ENCODE measurements around the gene SLC19A1.

SLC19A1 gene

DNA sequence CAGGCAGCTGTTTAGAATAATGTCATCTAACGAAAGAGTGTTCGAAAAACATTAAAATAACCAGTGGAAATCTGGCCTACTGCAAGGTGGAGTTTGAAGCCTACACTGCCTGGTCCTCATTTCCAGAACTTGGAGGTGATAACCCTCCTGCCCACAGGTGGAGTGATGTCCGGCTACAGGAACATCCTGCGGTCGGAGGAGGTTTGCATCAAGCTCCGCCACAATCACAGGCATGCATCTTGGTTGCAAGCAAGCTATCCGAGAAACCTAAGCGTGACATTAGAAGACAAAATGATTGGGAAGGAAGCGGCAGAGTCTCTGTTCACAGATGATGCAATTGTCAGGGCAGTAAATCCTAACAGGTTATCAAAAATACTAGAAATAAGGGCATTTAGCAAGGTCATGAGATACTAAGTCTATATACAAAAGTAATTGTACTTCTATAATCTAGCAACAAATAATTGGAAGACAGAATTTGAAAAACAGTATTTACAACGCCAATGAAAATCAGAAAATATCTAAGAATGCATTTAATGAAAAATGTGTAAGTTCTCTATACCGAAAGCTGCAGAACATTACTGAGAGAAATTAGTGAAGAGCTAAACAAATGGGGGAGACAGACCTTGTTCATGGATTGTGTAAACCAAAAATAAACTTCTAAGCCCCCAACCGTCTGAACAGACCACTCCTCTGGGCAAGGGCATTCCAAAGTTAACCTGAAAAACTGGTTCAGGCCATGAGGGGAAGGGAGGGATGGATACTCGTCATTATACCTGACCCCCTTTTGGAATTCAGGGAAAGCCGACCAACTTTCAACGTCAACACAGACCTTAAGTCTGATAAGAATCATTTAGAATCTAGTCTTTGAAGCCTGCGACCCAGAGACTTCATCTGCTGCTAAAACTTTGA lies 4.7 kb upstream of the SLC19A1 start:
- no peaks in the 10 kb centered on the region for H3K36me3 ChIP-seq
- intact Hi-C loops (cut with DNase I; ENCODE audit: low total_unique reads): no loop called here

DNA sequence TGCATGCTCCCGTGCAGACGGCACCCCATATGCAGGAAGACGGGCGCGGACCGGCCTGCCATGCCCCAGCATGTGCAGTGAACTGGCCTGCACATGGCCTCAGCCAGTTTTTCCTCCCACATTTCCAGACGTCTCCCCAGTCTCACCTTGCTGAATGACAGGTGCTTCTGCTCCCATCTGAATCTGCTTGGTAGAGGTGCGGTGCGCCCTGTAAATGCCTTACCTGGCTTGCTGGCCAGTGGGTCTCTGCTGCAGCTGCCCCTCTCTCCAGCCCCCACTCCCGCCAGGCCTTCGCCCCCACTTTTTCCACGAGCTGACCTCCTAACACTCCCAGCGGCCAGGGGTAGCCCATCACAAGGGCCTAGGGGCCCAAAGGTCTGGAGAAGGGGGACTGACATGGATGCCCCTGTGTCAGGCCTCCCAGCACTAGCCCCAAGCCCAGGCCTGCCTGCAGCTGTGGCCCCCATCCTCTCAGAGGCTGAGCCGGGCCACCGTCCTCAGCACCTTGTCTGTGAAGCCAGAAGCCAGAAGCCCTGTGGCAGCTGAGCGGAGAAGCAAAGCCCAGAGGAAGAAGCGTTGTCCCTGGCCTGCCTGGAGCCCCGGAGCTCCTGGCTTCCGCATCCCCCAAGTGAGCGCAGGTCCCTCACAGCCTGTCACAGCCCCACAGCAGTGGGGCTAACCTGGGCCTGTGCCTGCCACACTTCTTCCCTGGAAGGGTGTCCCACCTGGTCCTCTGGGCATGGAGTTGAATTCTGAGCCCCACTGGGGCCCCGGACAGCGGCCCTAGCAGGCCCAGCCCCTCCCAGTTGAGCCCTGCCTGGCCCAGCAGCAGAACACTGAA lies 3.7 kb upstream of the SLC19A1 start:
- peaks cover 0 to 23% (median 13%) of the 10 kb centered on the region in 4 donors for H3K4me1 ChIP-seq
- peaks cover 0 to 12% of the 10 kb centered on the region in 2 donors for H3K27me3 ChIP-seq
- H3K9me3 ChIP-seq: no peaks in the 10 kb centered on the region
- TF ChIP-seq, protein P1, sequence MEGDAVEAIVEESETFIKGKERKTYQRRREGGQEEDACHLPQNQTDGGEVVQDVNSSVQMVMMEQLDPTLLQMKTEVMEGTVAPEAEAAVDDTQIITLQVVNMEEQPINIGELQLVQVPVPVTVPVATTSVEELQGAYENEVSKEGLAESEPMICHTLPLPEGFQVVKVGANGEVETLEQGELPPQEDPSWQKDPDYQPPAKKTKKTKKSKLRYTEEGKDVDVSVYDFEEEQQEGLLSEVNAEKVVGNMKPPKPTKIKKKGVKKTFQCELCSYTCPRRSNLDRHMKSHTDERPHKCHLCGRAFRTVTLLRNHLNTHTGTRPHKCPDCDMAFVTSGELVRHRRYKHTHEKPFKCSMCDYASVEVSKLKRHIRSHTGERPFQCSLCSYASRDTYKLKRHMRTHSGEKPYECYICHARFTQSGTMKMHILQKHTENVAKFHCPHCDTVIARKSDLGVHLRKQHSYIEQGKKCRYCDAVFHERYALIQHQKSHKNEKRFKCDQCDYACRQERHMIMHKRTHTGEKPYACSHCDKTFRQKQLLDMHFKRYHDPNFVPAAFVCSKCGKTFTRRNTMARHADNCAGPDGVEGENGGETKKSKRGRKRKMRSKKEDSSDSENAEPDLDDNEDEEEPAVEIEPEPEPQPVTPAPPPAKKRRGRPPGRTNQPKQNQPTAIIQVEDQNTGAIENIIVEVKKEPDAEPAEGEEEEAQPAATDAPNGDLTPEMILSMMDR (IDR thresholded peaks at IDR 0.05): no peak
- no peak for DNase-seq
- H3K36me3 ChIP-seq: no peaks in the 10 kb centered on the region
- no peak overlapping the region for H3K4me3 ChIP-seq
- no peak overlapping the region for H3K27ac ChIP-seq
- intact Hi-C loops (cut with DNase I; ENCODE audit: low total_unique reads): no loop called here

More for the DNA sequence above, 4.7 kb upstream of the SLC19A1 start:
- H3K9me3 ChIP-seq: no peaks in the 10 kb centered on the region
- H3K4me3 ChIP-seq: no peak overlapping the region
- H3K4me1 ChIP-seq: peaks cover 0 to 14% (median 7%) of the 10 kb centered on the region in 4 donors
- H3K27me3 ChIP-seq: peaks cover 0 to 16% of the 10 kb centered on the region in 2 donors
- TF ChIP-seq, protein P1 (IDR thresholded peaks at IDR 0.05): no peak
- H3K27ac ChIP-seq: no peak overlapping the region
- peak in 1 of 2 donors; percentile 1 for DNase-seq

DNA sequence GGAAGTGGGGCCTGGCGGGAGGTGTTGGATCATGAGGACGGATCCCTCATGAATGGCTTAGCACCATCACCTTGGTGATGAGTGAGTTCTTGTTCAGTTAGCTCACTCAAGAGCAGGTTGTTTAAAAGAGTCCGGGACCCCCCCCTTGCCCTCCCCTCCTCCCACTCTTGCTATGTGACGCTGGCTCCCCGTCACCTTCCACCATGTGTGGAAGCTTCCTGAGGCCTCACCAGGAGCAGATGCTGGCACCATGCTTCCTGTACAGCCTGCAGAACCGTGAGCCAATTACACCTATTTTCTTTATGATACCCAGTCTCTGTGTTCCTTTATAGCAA lies 3.0 kb upstream of the SLC19A1 start:
- H3K4me3 ChIP-seq: no peak overlapping the region
- intact Hi-C loops (cut with DNase I; ENCODE audit: low total_unique reads): no loop called here
- TF ChIP-seq, protein P1 (IDR thresholded peaks at IDR 0.05): no peak
- peaks cover 0 to 12% of the 10 kb centered on the region in 2 donors for H3K27me3 ChIP-seq
- H3K27ac ChIP-seq: no peak overlapping the region
- no peaks in the 10 kb centered on the region for H3K36me3 ChIP-seq
- H3K9me3 ChIP-seq: no peaks in the 10 kb centered on the region
- H3K4me1 ChIP-seq: peaks cover 0 to 23% (median 13%) of the 10 kb centered on the region in 4 donors
- DNase-seq: no peak

DNA sequence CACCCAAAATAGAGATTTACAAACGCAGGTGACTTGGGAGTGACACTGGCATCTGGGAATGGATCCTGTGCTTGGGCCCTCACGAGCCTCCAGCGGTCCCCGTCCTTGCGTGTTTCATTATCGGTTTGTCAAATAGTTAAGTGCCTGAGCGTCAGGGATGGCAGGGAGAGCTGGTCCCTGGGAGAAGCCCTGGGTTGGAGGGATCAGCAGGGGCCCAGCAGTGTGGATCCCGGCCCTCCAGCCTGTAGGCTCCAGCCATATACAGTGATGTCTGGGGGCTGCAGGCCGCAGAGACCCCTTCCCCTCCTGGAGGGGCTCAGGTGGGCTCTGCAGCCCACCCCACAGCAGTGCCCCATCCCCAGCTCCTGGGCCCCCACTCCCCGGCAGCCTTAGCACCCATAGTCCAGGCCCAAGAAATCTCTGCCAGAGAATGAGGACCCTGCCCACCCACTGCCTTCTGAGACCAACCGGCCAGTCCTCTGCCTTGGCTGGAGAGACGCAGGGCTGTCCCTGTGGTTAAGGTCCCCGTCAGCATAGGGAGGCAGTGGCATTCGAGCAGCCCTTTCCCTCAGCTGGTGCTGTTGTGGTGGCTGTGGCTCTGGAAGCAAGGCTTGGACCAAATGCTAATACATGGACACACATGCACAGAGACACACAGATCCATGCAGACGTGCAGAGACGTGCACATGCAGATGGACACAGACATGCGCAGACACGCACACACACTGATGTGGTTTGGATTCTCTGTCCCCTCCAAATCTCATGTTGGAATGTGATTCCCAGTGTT lies 2.4 kb upstream of the SLC19A1 start:
- TF ChIP-seq, protein P1 (IDR thresholded peaks at IDR 0.05): no peak
- DNase-seq: peak in 1 of 2 donors; percentile 62
- H3K27ac ChIP-seq: no peak overlapping the region
- no peaks in the 10 kb centered on the region for H3K9me3 ChIP-seq
- H3K27me3 ChIP-seq: peaks cover 0 to 7% of the 10 kb centered on the region in 2 donors
- H3K4me3 ChIP-seq: no peak overlapping the region
- intact Hi-C loops (cut with DNase I; ENCODE audit: low total_unique reads): no loop called here
- H3K4me1 ChIP-seq: peaks cover 0 to 23% (median 13%) of the 10 kb centered on the region in 4 donors
- H3K36me3 ChIP-seq: no peaks in the 10 kb centered on the region

All from tibial artery (tissue), 4 donors.